ENCODE data around the gene CPNE1.
"Not testable (repeated sequence)": the region's sequence is repeated elsewhere in the genome, so short reads cannot be mapped to it uniquely, and the experiment has no call there.

The CPNE1 gene

DNA sequence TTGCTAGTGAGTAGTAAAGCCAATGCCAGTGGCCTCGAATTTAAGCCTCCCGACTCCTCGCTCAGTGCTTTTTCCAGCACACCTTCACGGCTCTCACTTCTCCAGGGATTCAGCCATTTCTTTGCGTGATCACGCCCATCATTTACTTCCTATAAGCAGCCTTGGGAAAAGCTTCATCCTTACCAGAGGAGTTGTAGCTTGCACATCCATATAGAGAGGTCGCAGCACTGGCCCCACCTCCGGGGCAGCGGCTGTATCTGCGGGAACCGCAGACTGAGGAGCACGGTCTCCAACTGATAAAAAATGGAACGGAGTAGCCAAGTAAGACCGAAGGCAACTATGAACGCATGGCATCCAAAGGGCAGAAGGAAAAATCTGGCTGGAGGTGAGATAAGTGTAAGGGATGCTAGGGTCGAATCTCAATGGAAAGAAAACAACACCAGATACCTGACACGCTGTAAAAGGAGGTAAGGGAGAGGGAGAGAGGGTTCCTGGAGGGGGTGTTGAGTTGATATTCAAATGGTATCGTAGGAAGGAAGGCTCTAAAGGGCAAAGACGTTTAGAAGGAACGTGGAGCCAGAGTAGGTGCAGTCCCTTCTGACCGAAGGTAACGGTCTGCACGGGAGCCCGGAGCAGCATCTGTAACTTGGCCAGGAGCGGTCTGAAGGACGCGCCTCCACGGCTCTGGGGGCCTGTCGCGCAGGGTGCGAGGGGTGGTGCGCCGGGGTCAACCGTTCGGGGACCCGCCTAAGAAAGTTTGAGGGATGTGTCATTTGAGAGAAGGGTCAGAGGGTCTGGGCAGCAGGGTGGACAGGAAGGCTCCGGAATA, 33.8 kb upstream of the CPNE1 start:
- DNase-seq (ENCODE audit: low spot score), result peak; percentile 46

DNA sequence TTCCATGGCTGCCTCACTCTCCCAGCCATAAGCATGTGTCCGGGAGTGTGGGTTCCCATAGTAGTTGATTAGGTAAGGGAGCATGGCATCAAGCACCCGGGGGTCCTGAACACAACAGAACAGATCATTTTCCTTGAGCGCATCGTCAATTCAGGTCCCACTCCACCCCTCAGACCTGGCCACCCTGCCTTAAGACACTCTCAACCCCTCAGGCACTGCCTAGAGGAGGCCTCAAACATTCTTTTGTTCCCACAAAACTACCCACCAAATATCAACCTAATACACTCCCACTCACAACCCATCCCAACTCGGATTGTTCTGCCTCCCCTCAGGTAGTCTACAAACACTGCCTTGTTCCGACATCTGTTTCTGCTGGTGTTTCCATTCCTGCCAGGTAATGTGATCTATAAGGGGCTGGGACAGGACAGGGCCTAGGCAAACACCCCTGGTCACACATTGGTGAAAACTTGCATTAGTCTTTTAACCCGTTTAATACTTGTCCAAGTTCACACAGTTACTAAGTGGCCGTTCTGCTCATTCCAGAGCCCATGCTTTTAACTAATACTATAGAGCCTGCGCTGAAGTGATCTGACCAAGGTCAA, 33.1 kb upstream of the CPNE1 start:
- no peak for DNase-seq (ENCODE audit: low spot score)

DNA sequence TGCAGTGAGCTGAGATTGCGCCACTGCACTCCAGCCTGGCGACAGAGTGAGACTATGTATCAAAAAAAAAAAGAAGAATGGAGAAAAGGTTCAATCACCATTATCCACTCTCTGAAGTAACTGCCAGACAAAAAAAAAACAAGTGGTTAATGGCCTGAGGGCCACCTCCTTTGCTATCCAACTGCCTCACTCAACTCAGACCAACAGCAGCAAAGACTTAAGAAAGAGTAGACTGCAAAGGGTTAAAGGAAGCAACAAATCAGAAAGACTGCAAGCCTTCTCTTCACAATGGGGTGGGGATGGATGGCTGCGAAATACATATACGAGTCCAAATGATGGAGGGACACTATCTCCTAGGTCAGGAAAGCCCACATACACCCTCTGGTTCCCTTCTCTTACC, 31.3 kb upstream of the CPNE1 start:
- DNase-seq (ENCODE audit: low spot score), result no peak

DNA sequence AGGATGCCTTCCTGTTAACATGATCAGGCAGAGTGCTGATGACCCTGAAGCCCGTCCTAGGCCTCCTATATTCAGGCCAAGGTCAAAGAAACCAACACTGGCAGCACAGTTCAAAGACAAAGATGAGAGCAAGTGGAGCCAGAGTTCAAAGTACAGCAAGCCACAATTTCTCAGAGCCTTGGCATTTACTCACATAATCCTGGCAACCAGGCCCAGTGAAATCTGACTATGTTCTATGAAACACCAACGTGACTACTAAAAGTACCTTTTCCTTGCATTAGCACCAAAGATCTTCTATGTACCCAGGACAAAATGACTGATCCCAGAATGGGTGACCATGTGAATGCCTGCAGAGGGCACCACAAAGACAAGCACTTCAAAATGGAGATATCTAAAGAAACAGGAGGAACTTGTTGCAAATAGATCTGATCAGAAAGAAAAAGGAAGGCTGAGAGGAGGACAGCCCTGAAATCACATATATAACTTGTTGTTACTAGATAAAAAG, 30.6 kb upstream of the CPNE1 start:
- DNase-seq (ENCODE audit: low spot score), result no peak

DNA sequence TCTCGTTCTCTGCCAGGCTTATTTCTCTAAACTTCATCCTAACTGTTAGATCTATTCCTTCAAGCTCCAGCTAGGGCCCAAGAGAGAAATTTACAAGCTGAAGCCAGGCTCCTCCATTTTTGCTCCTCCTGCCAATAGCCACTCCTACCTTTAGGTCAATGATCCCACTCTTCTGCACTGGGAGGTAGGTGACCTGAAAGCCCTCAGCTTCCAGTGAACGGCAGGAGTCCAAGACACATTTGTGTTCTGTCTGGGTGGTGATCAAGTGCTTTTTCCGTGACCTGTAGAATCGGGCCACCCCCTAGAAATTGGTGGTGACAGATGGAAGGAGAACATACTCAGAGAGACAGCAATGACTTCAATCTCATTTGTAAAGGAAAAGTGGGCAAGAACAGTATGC, 25.6 kb upstream of the CPNE1 start:
- no peak for DNase-seq (ENCODE audit: low spot score)

DNA sequence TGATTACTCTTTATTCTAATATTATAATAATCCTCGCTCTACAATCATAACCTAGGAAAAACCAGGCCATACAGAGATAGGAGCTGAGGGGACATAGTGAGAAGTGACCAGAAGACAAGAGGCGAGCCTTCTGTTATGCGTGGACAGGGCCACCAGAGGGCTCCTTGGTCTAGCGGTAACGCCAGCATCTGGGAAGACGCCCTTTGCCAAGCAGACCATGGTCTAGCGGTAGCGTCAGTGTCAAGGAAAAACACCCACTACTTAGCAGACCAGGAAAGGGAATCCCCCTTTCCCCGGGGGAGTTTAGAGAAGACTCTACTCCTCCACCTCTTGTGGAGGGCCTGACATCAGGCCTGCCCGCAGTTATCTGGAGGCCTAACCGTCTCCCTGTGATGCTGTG, 22.2 kb upstream of the CPNE1 start:
- not testable (repeated sequence) for DNase-seq (ENCODE audit: low spot score)

DNA sequence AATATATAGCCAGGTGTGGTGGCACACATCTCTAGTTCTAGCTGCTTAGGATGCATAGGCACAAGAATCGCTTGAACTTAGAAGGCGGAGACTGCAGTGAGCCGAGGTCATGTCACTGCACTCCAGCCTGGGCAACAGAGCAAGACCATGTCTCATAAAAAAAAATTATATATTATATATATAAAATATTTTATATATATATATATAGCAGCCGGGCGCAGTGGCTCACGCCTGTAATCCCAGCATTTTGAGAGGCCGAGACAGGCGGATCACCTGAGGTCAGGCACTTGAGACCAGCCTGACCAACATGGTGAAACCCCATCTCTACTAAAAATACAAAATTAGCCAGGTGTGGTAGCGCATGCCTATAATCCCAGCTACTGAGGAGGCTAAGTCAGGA, 20.7 kb upstream of the CPNE1 start:
- DNase-seq (ENCODE audit: low spot score), result not testable (repeated sequence)

DNA sequence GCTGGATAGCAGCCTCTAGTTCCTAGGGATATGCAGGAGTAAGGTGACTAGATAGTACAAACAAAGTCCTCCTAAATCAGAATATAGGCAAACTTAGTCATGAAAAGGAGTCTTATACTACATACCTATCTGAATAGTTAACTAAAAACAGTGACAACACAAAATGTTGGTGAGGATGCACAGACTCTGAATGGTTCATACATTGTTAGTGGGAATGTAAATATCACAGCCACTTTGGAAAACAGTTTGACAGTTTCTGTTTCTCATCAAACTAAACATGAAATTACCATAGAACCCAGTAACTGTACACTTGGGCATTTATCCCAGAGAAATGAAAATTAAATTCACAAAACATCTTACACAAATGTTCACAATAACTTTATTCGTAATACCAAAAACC, 17.3 kb upstream of the CPNE1 start:
- DNase-seq (ENCODE audit: low spot score), result no peak

DNA sequence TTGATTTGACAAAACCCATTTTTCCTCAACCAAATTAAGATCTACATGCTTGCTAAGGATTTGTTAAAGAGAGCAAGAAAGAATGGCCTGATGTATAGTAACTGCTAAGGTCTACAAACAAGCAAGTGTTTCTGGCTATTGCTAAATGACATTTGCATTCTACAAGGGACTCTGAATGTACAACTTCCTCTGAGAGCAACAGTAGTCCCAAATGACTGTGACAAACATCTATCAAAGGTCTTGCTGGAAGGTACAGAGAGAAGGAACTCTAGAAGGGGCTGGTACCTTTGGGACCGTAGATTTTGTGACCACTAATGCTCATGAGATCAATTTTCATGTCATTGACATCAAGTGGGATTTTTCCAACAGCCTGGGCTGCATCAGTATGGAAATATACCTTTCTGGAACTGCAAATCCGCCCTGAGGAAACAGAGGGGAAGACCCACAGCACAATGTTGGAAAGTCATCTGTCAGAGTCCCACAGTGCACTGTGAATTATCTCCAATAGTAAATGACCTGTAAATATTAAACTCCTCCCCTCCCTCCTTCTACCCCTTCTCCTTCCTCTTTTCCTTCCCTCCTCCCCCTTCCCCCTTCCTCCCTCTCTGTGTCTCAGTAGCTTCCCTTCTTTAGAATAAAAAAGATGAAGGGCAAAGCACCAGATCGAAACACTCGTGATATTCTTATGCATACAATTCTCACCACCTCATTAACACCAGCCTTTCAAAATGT, 15.9 kb upstream of the CPNE1 start:
- DNase-seq (ENCODE audit: low spot score), result no peak

DNA sequence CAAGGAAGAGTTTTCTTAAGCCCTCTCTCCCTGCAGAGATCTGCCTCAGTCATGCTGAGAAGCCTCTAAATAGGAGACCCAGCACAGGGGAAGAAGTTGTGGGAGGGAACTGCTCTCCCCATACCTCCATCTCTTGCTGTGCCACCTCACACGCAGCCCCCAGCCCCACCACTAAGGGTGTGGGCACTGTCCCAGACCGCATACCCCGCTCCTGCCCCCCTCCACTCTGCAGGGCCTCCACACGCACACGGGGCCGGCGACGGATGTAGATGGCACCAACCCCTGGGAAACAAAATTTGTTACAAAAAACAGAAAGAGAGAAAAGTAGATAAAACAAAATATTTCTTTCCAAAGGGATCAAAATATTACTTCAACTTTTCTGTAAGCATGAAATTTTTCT, 10.2 kb upstream of the CPNE1 start:
- no peak for DNase-seq (ENCODE audit: low spot score)

DNA sequence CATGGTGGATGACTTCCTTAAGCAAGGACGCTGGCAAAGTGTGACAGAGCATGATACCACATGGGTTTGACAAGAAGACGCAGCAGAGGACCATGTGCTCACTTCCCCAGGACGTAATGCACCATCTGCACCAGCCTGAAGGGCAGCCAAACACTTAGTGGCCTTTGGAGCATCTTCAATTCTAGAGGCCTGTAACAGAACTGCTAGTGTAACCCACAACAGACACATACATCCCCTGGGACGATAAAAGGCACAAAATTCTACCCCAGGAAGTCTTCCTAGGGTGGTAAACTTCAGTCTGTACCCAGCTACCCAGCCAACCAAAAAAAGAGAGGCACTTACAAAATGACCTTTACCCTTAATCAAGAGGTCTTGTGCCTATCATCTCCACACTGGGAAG, 9.2 kb upstream of the CPNE1 start:
- no peak for DNase-seq (ENCODE audit: low spot score)

DNA sequence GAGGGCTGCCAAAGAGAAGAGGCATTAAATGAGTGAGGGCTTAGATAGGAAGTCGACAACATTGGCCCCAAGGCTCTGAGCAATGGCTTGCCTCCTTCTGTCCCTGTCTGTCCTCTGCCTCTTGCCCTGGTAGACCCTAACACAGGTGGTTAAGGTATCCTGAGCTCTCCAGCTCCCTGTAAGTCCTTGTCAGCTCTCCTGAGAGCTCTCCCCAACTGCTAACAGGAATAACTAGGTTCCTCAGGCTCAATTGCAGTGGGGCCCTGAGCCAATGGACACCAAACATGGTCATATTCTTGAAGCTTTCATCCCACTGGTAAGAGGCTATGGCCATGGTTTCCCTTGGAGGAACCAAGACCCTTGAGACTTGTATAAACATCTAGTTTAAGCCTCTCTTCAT, 5.0 kb upstream of the CPNE1 start:
- DNase-seq (ENCODE audit: low spot score), result no peak

DNA sequence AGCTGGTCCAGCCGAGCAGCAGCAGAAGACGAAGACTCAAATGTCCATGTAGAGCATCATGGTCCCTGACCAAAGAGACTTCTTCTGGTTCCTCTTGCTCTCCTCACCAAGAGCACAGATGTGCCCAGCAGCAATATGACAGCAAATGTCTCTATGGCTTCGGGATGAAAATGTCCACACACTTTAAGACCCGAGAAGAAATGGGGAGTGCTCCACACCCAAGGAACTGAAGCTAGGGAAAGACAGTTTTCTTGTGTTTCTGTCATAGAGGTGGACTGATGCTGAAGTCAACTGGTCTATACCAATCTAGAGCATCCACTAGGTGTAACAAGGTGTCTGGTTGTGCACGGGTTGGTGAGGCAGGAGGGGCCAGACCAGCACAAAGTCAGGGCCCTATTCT, 4.5 kb upstream of the CPNE1 start:
- no peak for DNase-seq (ENCODE audit: low spot score)

DNA sequence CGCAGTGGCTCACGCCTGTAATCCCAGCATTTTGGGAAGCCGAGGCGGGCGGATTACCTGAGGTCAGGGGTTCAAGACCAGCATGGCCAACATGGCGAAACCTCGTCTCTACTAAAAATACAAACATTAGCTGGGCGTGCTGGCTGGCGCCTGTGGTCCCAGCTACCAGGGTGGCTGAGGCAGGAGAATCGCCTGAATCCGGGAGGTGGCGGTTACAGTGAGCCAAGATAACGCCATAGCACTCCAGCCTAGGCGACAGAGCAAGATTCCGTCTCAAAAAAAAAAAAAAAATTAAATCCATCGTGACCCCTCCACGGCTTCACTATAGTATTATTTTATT, 1.2 kb upstream of the CPNE1 start:
- DNase-seq (ENCODE audit: low spot score), result no peak

DNA sequence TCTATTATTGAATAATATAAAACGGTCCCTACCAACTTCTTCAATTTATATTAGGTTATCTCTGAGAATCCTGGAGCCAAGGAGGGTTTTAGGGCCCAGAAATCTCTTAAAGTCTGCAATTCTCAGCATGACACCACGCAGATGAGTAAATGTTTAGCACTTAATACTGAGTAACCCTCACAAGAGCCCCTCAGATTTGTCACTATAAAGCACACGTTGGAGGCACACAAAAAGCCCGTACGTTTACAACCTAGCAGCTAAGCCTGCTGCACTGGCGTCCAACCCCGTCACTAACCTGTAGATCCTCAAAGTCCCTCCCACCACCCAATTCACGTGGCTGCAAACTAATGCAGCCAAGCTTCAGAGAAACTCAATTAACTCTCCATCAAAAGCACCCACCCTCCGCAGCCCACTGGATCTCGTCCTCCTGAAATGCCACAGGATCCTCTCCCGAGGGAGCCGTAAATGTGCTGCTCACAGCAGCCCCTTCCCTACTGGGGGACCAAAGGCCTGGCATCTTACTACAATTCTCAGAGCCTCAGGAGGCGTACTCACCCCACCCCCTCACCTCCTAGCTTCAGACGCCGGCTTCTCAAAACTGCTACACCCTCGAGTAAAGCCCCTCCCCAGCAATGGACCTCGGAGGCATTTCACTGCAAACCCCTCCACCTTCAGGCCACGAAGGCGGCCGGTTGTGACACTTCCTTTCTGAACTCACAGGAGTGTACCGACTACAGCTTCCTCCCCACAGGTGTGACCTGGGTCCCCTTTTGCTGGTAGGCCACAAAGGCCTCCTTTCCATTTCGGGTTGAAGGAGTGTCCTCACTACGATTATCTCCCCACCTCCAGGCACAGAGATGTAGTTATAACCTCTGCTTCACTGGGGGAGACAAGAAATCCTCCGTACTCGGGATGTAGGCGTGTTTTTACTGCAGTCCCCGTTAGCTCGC, 909 bp downstream of the CPNE1 start:
- DNase-seq (ENCODE audit: low spot score), result peak; percentile 95

DNA sequence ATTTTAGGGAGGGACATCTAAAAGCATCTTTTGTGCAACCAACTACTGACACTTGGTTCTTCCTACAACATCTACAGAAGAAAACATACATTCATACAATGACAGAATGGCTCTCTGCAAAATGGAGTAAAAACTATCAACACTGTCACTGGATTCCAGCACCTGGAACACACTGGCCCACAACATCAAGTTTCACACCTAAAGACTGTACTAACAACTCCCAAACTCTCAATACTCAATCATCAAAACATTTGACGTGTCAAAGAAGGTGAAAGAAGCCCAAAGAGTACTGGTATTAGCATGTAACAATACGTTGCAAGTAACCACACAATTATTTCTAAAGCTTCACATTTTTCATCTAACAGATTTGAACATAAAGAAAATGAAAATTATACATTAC, 2.1 kb downstream of the CPNE1 start:
- peak; percentile 35 for DNase-seq (ENCODE audit: low spot score)

DNA sequence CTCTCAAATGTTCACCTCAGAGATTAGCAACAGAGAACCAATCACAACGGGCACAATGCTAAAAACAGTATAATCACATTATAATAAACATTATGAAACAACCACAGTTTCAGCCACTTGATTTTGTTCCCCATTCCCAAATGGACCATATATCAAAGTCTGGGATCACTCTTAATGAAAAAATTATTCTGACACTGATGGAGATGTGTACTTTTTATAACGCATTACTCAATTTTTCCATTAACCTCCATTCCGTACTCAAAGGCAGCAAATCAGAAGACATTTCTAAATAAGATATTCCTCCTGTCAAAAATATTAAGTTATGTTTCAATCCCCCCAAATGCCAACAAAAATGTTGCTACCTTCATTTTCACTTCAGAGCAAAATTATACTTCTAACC, 2.8 kb downstream of the CPNE1 start:
- peak; percentile 29 for DNase-seq (ENCODE audit: low spot score)

DNA sequence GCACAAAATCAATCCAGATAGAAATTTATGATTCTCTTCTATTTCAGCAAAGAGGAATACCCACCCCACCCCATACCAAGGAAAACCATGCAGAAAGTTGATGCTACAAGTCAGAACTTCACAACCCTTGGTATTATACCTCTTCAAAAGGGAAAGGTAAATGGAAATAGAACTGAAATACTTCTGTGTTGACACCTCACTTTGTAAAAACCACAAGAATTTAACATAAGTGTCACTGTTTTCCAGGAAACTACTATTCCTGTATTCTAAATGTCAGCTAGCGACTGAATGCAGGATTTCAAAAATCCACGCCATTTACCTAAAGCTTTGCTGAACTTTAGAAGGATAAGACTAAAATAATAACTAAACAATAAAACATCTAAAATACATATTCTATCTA, 3.6 kb downstream of the CPNE1 start:
- peak; percentile 51 for DNase-seq (ENCODE audit: low spot score)

DNA sequence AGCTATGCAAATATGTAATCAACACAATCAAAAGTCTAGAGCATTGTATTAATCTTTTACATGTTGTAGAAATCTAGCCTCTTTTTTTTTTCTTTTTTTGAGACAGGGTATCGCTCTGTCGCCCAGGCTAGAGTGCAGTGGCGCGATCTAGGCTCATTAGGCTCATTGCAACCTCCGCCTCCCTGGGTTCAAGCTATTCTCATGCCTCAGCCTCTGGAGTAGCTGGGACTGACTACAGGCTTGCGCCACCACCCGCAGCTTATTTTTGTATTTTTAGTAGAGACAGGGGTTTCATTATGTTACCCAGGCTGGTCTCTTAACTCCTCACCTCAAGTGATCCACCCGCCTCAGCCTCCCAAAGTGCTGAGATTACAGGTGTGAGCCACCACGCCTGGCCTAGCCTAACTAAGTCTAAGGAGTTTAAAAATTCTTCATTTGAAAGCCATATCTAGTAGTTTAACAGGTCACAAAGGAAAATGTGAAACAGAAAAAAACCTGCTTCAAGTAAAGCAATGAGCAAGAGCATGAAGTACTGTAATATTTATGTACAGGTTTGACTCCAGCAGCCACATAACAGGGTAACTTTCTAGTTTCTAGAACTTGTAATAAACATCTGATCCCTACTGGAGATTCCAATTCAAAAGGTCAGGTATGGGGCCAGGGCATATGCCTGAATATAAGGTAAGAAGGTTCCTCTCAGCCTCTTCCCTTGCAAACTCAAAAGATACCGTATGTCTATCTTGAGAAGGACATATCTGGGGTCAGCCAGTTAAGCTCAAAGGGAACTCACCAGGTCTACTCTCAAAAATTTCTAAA, 4.4 kb downstream of the CPNE1 start:
- DNase-seq (ENCODE audit: low spot score), result no peak

DNA sequence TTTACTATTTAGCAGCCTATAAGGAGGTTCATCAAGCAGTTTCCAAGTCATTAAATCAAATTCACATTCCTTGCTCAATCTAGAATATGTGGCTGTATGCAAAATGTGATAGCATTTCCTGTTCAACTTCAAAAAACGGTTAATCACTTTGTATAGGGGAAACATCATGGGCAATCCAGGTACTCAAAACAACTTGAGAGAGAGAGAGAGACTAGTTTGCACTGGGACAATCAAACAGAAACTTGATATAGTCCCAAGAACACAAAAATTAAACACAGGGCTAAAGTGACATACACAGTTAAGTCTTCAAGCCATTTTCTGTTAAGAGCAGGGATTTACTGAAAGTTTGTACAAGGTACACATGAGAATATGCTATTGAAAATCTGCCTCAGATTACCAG, 7.4 kb downstream of the CPNE1 start:
- DNase-seq (ENCODE audit: low spot score), result no peak

DNA sequence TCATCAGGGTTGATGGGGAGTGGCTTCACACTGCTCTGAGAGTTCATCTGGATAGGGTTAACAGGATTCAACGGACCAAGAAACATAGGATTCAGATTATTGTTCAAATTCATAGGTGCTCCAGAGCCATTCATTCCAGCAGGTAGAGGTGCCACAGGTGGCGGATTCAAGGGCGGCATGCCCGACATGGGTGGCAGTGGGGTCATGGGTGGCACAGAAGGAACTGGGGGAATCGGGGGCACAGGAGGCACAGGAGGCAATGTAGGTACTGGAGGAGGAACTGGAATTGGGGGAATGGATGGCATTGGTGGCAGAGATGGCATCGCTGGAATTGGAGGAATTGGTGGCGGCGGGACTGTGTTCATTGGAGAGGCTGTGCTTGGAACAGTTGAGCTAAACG, 10.3 kb downstream of the CPNE1 start:
- no peak for DNase-seq (ENCODE audit: low spot score)
